Osteocyte (in vitro differentiated cells): ENCODE data around the gene CTBP2. TPM values are rescaled to one million over a fixed set of nuclear protein-coding genes. Genes with fewer than 3 reads are reported as not detected.
A peak's percentile ranks its signal among the peaks of the same experiment; 100 is the strongest.

Experiments
- DNase-seq: peaks from one replicate; pipeline ENCODE4 v3.0.0; 2021; ENCODE audit warnings: mixed read lengths; ENCODE audit not compliant: unreplicated experiment; ENCODE audit errors: extremely low spot score
- H3K27ac Mint-ChIP-seq: one replicate; pipeline ENCODE4 v1.8.0; 2021; ENCODE audit warnings: mild to moderate bottlenecking, mixed read lengths; ENCODE audit not compliant: unreplicated experiment
- H3K27me3 Mint-ChIP-seq: one replicate; pipeline ENCODE4 v1.8.0; 2021; ENCODE audit warnings: mixed read lengths; ENCODE audit not compliant: unreplicated experiment
- H3K36me3 Mint-ChIP-seq: one replicate; pipeline ENCODE4 v1.8.0; 2021; ENCODE audit warnings: mixed read lengths; ENCODE audit not compliant: unreplicated experiment
- H3K4me1 Mint-ChIP-seq: one replicate; pipeline ENCODE4 v1.8.0; 2021; ENCODE audit warnings: mixed read lengths; ENCODE audit not compliant: unreplicated experiment
- H3K4me3 Mint-ChIP-seq: one replicate; pipeline ENCODE4 v1.8.0; 2021; ENCODE audit warnings: mild to moderate bottlenecking, moderate library complexity, mixed read lengths; ENCODE audit not compliant: unreplicated experiment
- H3K9me3 Mint-ChIP-seq: one replicate; pipeline ENCODE4 v1.8.0; 2021; ENCODE audit warnings: mixed read lengths; ENCODE audit not compliant: unreplicated experiment
- CTCF ChIP-seq: fragments of 200-600 bp; sonication (generic); IDR thresholded peaks from 2 replicates; pipeline ENCODE4 v1.5.0; 2021; ENCODE audit warnings: antibody characterized with exemption, mild to moderate bottlenecking, moderate library complexity
- total RNA-seq: library from RNA; stranded (reverse); gene quantifications from 2 replicates; pipeline ENCODE4 v1.2.1, GENCODE V29; 2021

Gene CTBP2
- total RNA-seq, 1 donor from 2014 or later, result 125 TPM

GRCh38 chr10:125037145-125037877, 123.1 kb downstream of the CTBP2 start:
- Mint-ChIP-seq H3K27me3 (no peaks in the 10 kb centered on the region), H3K4me1 (peaks cover 69% of the 10 kb centered on the region), H3K27ac (peak overlapping the region; percentile 80), H3K4me3 (no peak overlapping the region), H3K9me3 (no peaks in the 10 kb centered on the region), H3K36me3 (peaks cover 13% of the 10 kb centered on the region)
- no peak for TF ChIP-seq CTCF
- DNase-seq, result no peak

- no peaks in the 10 kb centered on the region for H3K27me3 Mint-ChIP-seq
- peaks cover 12% of the 10 kb centered on the region for H3K36me3 Mint-ChIP-seq
- H3K9me3 Mint-ChIP-seq, result no peaks in the 10 kb centered on the region
- TF ChIP-seq CTCF, result no peak
- H3K4me1 Mint-ChIP-seq, result peaks cover 60% of the 10 kb centered on the region
- peak overlapping the region; percentile 61 for H3K4me3 Mint-ChIP-seq
- H3K27ac Mint-ChIP-seq, result peak overlapping the region; percentile 87
- no peak for DNase-seq
These were observed 124.6 kb downstream of the CTBP2 start for GRCh38 chr10:125035588-125036295.

GRCh38 chr10:125035136-125035535, 125.2 kb downstream of the CTBP2 start:
- peak overlapping the region; percentile 61 for H3K4me3 Mint-ChIP-seq
- no peak for DNase-seq
- no peaks in the 10 kb centered on the region for H3K27me3 Mint-ChIP-seq
- peaks cover 14% of the 10 kb centered on the region for H3K36me3 Mint-ChIP-seq
- no peak for TF ChIP-seq CTCF
- H3K9me3 Mint-ChIP-seq, result no peaks in the 10 kb centered on the region
- peaks cover 57% of the 10 kb centered on the region for H3K4me1 Mint-ChIP-seq
- H3K27ac Mint-ChIP-seq, result peak overlapping the region; percentile 87

GRCh38 chr10:125034675-125035074, 125.7 kb downstream of the CTBP2 start:
- peaks cover 15% of the 10 kb centered on the region for H3K36me3 Mint-ChIP-seq
- H3K27ac Mint-ChIP-seq, result peak overlapping the region; percentile 87
- H3K4me1 Mint-ChIP-seq, result peaks cover 60% of the 10 kb centered on the region
- TF ChIP-seq CTCF, result no peak
- H3K9me3 Mint-ChIP-seq, result no peaks in the 10 kb centered on the region
- DNase-seq, result no peak
- H3K4me3 Mint-ChIP-seq, result peak overlapping the region; percentile 61
- no peaks in the 10 kb centered on the region for H3K27me3 Mint-ChIP-seq
